NCI-H460 (cell line): ENCODE measurements around the gene PSMC4. TPM values are rescaled to one million over a fixed set of nuclear protein-coding genes. Genes with fewer than 3 reads are reported as not detected.

Experiments
- DNase-seq: peaks from one replicate; pipeline ENCODE4 v3.0.0-alpha.2; 2016; ENCODE audit warnings: low read depth; ENCODE audit errors: extremely low read depth
- polyA plus RNA-seq: library from polyadenylated mRNA; depleted of rRNA; stranded (reverse); fragments of >200 nt; gene quantifications from 2 replicates; pipeline ENCODE4 v1.2.3, GENCODE V29; 2014; cell fraction: nucleus; rRNA removed
- total RNA-seq: library from RNA; depleted of rRNA; stranded (reverse); fragments of >200 nt; shearing (Covaris generic); gene quantifications from 2 replicates; pipeline ENCODE4 v1.2.3, GENCODE V29; 2014; rRNA removed

The PSMC4 gene
- 122 and 125 TPM in 2 replicates for total RNA-seq
- 138 and 202 TPM in 2 replicates for polyA plus RNA-seq

GRCh38 chr19:39970675-39971379, at the start of gene PSMC4:
Gene PSMC4, plus strand, starts transcription at chr19:39971165. Its CDS starts 38 bp downstream, at chr19:39971203.
- peak; percentile 97 for DNase-seq

DNA sequence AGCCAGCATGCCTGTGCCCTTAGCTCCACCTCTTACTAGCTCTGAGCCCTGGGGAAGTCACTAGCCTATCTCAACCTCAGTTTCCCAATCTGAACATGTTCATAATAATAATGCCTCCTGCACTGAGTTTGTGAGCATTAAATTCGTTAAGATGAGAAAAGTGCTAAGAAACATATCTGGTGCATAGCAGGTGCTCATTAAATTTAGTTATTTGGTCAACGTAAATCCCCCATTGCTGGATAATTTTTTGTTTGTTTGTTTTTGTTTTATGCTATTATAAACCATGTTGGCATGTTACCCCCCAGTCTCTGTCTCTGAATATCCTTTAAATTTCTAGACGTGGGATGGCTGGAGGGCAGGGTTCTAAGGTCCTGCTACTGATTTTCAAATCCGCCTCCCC, 47.1 kb upstream of the PSMC4 start:
- no peak for DNase-seq

DNA sequence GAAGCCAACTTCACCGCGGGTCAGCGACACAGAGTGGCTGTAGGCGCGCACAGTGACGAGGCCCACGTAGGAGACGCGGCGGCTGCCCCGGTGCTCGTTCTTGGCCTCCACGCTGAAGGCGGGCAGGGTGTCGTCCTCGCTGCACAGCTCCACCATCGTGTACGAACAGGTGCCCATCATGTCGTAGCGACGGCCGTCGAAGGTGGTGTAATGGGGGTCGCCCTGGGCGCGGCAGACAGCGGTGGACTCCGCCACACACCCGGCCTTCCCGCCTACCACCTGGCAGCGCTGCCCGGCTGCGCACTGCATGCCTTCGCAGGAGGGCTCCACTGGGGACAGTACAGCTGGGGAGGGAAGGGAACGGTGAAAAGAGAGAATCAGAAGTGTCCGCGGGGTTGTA, 46.6 kb upstream of the PSMC4 start:
- no peak for DNase-seq

DNA sequence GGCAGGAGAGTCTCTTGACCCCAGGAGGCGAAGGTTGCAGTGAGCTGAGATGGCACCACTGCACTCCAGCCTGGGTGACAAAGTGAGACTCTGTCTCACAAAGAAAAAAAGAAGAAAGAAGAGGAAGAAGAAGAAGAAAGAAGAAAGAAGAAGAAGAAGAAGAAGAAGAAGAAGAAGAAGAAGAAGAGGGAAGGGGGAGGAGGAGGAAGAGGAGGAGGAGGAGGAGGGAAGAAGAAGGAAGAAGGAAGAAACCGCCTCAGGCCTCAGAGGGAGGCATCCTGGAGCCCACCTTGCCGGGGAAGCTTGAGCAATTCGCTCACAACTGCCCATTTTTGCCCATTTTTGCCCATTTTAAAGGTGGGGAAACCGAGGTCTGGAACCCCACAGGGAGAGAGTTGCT, 46.0 kb upstream of the PSMC4 start:
- no peak for DNase-seq

DNA sequence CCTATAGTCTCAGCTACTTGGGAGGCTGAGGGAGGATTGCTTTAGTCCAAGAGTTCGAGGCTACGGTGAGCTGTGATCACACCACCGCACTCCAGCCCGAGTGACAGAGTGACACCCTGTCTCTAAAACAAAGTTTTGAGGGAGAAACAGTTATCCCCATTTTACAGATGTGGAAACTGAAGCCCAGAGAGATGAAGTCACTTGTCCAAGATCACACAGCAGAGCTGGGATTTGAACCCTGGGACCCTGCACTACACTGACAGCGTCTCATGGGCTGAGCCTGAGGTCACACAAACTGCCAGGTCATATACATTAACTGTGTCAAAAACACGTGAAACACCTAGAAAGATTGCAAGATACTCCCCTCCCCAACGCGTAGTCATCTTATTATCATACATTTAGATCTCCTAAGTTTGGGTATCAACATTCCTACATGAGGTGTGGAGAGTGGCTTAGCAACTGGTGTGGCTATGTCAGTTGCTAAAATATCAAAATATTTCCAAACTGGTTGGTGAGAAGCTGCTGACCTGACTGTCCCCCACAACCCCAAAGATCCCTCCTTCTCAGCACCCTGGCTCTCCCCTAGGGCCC, 44.7 kb upstream of the PSMC4 start:
- DNase-seq, result no peak

GRCh38 chr19:39927076-39927475, 43.9 kb upstream of the PSMC4 start:
- no peak for DNase-seq

DNA sequence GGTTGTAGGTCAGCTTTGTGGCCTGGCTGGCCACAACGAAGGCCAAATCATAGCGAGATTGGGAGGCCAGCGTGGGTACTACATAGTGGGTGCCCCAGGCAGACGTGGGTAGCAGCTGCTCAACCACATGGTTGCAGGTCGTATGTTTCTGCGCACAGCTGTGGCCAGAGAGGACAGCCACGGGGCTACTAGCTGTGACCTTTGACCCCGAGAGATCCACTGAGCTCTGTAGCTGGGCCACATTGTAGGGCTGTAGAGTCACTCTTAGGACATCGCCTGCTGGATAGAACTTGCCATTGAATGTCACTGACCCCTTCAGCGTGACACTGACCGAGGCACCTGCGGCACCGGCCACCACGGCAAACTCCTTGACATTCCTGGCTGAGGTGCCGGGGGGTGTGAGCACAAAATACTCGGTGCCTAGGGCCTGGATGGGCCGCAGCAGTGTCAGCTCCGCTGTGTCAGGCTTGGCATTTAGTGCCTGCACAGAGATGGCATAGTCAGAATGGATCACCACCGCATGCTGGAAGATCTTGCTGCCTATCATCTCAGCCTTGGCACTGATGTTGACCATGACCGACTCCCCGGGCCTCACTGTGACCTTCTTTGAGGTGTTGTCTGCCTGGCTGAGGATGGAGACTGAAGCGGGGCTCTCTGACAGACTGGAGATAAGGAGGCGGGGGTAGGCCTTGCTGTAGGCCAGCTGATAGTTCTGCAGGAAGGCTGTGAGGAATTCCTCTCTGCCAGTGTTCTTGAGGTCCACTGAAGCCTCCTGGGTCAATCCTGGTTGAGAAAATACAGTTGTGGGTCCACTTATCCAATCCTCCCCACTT, 43.2 kb upstream of the PSMC4 start:
- no peak for DNase-seq

GRCh38 chr19:39928357-39928725, 42.6 kb upstream of the PSMC4 start:
- no peak for DNase-seq

DNA sequence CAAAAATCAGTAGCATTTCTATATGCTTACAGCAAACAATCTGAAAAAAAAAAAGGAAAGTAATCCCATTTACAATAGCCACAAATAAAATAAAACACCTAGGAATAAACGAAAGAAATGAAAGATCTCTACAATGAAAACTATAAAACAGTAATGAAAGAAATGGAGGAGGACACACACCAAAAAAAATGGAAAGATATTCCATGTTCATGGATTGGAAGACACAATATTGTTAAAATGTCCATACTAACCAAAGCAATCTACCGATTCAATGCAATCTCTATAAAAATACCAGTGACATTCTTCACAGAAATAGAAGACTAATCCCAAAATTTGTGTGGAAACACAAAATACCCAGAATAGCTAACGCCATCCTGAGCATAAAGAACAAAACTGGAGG, 41.2 kb upstream of the PSMC4 start:
- no peak for DNase-seq

- DNase-seq, result no peak
These were observed 36.2 kb upstream of the PSMC4 start, which contains the start of gene FCGBP for GRCh38 chr19:39934584-39935363. Gene FCGBP, minus strand, starts transcription at chr19:39934634.

GRCh38 chr19:39935364-39935661, 35.7 kb upstream of the PSMC4 start:
- no peak for DNase-seq

GRCh38 chr19:39936020-39936419, 34.9 kb upstream of the PSMC4 start:
- no peak for DNase-seq

DNA sequence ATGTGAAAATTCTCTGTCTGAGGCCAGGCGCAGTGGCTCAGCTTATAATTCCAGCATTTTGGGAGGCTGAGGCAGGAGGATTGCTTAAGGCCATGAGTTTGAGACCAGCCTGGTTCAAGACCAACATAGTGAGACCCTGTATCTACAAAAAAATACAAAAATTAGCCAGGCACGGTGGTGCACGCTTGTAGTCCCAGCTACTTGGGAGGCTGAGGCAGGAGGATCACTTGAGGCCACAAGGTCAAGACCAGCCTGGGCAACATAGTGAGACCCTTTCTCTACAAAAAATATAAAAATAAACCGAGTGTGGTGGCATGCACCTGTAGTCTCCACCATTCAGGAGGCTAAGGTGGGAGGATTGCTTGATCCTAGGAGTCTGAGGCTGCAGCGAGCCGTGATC, 34.3 kb upstream of the PSMC4 start:
- no peak for DNase-seq

DNA sequence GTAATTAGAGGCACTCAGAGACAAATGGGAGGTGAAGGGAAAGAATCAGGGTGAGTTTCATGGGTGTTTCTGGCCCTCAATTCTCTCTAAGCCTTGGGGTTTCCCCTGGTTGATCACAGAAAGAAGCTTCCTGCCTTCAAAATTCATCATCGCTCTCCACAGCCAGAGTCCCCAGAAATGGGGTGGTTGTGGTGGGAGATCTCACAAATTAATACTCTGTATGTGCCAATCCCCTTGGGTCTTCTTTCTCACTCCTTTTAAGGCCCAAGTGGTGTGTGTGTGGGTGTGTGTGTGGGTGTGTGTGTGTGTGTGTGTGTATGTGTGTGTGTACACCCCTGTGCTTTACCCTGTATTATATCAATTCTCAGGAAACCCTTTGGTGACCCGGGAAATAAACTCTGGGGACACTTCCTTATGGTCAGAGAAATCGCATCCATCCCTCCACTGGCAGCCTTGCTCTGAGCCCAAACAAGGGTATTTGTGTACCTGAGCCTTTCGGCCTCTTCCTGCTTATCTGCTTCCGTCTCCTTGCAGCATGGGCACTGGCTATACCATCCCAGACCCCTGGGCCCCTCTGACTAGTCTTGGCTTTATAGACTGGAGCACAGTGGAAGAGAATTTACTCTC, 33.8 kb upstream of the PSMC4 start:
- no peak for DNase-seq

DNA sequence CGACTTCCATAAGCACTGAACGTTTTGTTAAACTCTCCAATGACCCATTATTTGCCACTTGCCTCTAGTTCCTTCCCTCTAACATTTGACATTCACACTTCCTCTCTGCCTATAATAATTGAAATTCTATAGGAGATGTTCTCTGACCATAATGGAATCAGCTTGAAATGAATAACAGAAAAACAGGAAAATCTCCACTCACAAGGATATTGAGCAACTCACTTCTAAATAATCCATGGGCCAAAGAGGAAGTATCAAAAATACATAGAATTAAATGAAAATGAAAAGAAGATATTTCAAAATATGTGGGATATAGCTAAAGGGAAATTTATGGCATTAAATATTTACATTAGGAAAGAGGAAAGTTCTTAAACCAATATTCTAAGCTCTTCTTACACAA, 33.2 kb upstream of the PSMC4 start:
- DNase-seq, result no peak

- no peak for DNase-seq
These were observed 31.4 kb upstream of the PSMC4 start for GRCh38 chr19:39939556-39939955.

GRCh38 chr19:39940221-39940833, 30.6 kb upstream of the PSMC4 start:
- no peak for DNase-seq

GRCh38 chr19:39941151-39941550, 29.8 kb upstream of the PSMC4 start:
- DNase-seq, result no peak

DNA sequence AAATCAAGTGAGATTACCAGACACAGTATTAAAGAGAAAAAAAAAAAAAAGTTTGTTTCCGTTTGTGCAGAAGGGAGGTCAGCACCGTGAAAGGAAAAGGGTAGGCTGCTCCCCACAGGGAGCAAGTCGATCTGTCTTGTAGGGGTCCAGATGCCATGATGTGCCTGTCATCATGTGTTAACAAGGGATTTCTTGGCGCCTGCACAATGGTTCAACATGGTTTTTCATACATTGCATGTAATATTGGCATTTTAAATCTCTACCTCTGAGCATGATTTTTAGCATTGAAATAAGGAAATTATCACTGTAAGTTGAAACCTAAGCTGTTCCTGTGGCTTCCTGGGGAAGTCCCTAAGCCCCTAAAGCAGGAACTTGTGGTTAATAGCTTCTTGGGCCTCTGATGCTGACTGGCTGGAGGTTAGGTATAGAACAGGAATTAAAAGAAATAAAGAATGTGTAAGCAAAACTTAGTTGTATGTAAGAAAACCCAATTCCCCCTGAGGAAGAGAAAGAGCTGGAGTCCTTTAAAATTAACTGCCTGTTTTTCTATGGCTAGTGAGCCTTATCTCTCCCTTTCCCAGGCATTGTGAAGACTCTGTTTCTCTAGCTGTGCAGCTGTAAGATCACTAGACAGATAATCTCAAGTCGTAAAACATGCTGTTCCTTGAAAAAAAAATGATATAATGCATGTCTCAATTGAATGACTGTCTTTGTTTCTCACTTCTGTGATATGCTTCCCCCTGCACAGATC, 29.2 kb upstream of the PSMC4 start:
- no peak for DNase-seq
